GM10248 (cell line): ENCODE data around the gene ZBTB7C.

Experiments used
- CTCF ChIA-PET: fragments of 300-600 bp; sonication (Branson Sonifier 250); formaldehyde crosslinking; extraction: SDS; loops from one replicate; lab custom pipeline; 2021; ENCODE audit warnings: antibody characterized with exemption; lab: Yijun Ruan, JAX
- POLR2A ChIA-PET: fragments of 350-650 bp; sonication (Branson Sonifier 250); formaldehyde crosslinking; extraction: SDS; loops from one replicate; lab custom pipeline; 2020; ENCODE audit warnings: antibody characterized with exemption; lab: Yijun Ruan, JAX
- DNase-seq: peaks from one replicate; pipeline ENCODE4 v3.0.0; 2012; ENCODE audit errors: extremely low spot score
- TF ChIP-seq, protein P1 (sequence below): IDR thresholded peaks from 2 replicates; pipeline ENCODE4 v1.5.1; 2012; ENCODE audit warnings: mild to moderate bottlenecking, low read depth; ENCODE audit errors: extremely low read depth, missing control alignments, control extremely low read depth

Gene ZBTB7C

DNA sequence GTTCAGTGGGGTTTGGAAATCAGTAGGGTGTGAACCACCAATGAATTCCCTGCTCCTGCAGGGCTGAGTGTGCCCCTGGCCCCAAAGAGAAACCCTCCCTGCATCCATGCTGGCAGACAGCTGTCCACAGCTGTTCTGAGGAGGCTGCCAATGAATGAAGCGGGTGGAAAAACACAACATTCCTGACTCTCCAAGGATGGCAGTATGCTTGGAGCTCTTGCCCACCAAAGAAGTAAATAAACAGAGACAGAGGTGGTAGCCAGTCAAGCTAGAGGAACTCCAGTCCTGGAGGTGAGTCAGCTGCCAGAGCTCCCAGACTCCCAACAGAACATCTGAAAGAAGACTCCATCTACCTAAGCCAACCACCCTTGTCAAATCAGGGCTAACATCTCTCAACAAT, 6.2 kb downstream of the ZBTB7C start:
- no peak for DNase-seq
- CTCF ChIA-PET = no interaction called here
- TF ChIP-seq, protein P1, sequence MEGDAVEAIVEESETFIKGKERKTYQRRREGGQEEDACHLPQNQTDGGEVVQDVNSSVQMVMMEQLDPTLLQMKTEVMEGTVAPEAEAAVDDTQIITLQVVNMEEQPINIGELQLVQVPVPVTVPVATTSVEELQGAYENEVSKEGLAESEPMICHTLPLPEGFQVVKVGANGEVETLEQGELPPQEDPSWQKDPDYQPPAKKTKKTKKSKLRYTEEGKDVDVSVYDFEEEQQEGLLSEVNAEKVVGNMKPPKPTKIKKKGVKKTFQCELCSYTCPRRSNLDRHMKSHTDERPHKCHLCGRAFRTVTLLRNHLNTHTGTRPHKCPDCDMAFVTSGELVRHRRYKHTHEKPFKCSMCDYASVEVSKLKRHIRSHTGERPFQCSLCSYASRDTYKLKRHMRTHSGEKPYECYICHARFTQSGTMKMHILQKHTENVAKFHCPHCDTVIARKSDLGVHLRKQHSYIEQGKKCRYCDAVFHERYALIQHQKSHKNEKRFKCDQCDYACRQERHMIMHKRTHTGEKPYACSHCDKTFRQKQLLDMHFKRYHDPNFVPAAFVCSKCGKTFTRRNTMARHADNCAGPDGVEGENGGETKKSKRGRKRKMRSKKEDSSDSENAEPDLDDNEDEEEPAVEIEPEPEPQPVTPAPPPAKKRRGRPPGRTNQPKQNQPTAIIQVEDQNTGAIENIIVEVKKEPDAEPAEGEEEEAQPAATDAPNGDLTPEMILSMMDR = no peak
- POLR2A ChIA-PET = no interaction called here

DNA sequence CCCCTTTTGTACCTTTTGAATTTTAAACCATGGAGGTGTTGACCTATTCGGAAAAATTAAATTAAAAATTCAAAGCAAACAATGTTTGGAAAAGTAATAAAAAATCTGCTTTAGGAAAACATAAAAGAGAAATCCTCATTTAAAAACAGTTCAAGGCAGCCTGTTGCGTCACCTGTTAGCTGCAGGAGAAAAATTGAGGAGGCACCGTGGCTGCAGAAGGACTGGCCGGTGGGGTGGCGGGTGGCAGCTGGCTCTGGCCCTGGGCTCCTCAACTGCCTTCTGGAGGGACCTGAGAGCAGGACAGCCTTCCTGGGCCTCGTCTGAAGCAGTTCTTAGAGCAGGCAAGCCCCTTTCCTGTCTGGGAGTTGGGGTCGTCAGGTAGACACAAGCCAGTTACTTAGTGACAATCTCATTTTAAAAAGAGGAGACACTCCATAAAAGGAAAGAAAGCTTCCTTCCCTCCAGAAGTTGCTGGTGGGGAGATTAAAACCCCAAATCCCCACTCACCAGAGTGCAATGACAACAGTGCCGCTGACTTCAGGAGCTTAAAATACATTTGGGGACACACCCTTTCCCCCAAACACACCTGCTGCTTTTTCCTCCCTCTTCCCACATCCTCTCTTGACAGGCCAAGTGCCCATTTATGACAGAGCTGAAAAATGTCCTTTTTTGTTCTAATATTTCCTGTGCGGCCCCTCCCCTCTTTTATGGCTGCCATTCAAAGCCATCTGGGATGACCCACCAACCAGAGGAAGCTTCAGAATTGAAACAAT, 9.7 kb downstream of the ZBTB7C start:
- ChIA-PET POLR2A (no interaction called here), CTCF (interaction anchor here (0.9 to 2.0 kb wide), 4 partner anchors 12 to 65 kb away, joined by 3 to 8 read pairs (median 6); no protein-coding TSS in a partner anchor)
- TF ChIP-seq, protein P1 = no peak
- DNase-seq = no peak

DNA sequence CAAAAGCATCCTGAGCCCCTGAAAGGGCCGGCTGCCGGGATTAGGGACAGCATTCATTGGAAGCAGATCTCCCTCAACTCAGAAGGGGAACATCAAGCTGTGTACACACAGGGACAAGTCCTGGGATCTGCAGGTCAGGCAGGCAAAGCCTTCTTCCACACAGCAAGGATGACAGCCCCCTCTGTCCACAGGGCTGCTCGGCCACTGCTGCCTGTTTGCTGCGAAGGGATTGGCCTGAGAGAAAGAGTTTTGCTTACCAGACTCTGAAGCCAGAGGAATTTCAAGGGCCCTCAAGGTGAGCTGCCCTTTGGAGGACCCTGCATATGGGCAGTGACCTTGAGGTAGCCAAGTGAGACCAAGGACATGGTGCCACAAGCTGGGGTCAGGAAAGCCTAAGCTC, 11.1 kb downstream of the ZBTB7C start:
- POLR2A ChIA-PET = no interaction called here
- CTCF ChIA-PET = interaction anchor here (1.2 to 2.0 kb wide), 2 partner anchors 13 to 67 kb away, joined by 3 to 8 read pairs; no protein-coding TSS in a partner anchor

DNA sequence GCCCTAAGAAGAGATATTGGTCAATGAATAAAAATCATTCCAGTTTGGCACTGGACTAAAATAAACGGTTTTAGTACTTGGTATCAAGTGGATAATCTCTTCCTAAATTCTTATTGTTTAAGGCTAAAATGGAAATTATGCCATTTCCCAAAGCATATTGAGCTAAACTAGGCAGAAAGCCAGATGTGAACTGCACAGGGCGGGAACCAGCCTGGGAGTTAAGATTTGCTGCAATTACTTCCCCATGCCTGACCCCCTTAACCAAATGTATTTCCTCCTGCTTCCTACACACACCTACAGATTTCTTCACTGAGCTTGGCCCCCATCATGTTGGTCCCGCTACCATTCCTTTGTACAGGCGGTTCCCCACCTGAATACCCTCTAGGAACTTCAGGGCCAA, 12.2 kb downstream of the ZBTB7C start:
- DNase-seq = no peak
- POLR2A ChIA-PET = no interaction called here
- TF ChIP-seq, protein P1 = no peak
- CTCF ChIA-PET = no interaction called here

More for the DNA sequence above, 11.1 kb downstream of the ZBTB7C start:
- DNase-seq = no peak
- TF ChIP-seq, protein P1 = no peak

DNA sequence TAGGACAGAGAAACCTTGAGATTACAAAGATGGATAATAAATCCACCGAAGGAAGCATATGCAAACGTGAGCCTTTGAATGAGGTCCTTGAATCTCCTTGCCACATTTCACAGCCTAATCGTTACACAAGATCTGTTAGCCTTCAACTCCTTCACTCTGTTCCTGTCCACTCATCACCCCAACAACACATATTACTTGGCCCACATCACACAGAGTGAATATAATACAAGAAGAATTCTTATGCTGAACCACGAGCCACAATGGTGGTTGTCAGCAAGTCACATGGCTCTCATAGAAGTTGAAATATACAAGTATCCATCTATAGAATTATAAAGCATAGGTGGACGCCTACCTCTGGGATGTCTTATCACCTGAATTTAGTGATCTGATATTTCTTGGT, 12.6 kb downstream of the ZBTB7C start:
- ChIA-PET CTCF (no interaction called here), POLR2A (no interaction called here)
- TF ChIP-seq, protein P1 = no peak
- no peak for DNase-seq

DNA sequence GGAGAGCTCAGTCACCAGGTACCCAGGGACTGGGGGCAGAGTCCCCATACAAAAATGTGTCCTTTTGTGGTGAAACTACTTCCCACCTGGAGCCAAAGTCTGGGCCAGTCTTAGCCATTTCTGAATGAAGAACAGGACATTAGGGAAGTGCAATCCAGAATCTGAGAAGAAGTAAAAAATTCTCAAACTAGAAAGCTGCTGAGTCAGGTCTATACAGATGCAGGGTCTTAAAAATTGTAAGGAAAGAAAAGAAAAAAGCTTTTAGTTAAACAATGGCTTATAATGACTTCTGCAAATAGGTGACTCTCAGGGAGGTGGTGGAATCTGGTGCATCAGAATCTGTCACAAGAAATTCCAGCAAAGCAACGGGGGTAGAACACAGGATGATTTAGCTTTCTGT, 13.5 kb downstream of the ZBTB7C start:
- POLR2A ChIA-PET = no interaction called here
- CTCF ChIA-PET = no interaction called here
- DNase-seq = no peak
- TF ChIP-seq, protein P1 = no peak
